SK-N-MC (cell line): ENCODE results near the gene BLID.

ENCODE experiments used
- EZH2 ChIP-seq: fragments of 200-600 bp; sonication (generic); IDR thresholded peaks from one replicate; pipeline ENCODE4 v1.6.1; 2017; ENCODE audit warnings: antibody characterized with exemption
- POLR2AphosphoS5 ChIP-seq: IDR thresholded peaks from 2 replicates; pipeline ENCODE4 v1.6.1; 2012; ENCODE audit warnings: mild to moderate bottlenecking, low read depth, low read length, borderline replicate concordance

GRCh38 chr11:122074022-122074421 is 42.0 kb downstream of the BLID start:
- TF ChIP-seq POLR2AphosphoS5: no peak
- TF ChIP-seq EZH2: no peak
